Measurements from ENCODE around the gene BLID.

The BLID gene, protein sequence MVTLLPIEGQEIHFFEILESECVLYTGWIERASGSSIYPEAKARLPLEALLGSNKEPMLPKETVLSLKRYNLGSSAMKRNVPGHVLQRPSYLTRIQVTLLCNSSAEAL
- total RNA-seq, result 0 reads per million in 2 experiments

DNA sequence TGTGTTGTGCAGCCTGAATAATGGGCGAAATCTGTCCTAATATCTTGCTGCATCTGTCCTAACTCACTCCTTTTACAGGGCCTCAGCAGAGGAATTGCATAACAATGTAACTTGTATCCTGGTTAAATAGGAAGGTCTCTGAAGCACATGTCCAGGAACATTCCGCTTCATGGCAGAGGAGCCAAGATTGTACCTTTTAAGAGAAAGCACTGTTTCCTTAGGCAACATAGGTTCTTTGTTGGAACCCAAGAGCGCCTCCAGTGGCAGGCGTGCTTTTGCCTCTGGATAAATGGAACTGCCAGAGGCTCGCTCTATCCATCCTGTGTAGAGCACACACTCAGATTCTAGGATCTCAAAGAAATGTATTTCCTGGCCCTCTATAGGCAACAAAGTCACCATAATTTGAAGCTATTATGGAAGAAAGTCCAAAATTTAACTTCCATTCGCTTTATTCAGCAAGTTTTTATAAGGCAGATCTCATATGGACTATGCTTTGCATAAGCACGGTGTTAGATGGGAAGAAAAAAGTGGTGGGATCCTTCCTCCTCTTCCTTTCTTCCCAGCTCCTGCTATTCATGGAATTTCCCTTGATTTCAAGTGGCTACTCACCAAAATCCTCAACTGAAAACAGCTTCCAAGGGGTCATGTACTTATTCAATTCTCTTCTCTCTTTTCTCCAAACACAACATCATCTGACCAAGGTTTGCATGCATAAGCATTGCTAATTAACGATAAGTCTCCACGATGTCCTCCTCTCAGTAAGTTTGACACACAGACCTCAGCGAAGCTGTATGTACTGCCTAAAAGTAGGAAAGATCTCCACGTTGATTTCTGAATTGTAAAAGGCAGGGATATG lies at the start of gene BLID:
Gene BLID, minus strand, starts transcription at position 692 of the 856 bp plus-strand sequence. Its CDS starts 293 bp downstream, at position 399.
- no peak for DNase-seq (ENCODE audit: low read depth)

DNA sequence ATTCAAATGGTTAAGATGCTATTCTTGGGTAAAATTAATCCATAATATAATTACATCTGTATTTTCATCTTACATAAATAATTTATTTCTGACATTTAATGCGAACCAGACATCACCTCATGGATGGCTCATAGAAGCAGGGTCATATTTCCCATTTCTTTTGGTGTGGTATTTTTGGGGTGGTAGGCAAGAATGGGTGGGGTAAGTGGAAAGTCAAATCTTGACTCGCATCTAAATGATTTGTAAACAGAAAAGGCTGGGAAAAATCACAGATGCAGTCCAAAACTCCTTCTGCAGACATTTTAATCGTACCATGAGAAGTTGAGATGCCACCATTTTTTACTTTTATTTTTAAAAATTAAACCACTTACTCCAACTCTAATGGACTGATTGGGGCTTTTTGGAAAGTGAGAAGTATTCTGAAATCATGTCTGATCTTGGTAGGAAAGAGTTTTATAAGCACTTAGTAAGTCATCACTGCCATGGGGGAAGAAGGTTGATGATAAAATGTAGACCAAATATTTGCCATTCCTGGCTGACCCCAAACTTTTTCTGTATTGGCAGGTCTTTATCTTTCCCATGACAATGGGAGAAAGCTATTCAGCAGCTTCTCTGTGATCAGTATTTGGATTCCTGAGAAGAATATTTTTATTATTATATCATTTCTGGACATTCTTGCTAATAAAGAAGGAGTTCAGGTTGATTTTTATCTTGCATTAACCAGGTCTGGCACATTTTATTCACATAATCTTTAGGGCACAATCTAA lies 47.2 kb upstream of the BLID start:
- DNase-seq (ENCODE audit: low read depth), result no peak

DNA sequence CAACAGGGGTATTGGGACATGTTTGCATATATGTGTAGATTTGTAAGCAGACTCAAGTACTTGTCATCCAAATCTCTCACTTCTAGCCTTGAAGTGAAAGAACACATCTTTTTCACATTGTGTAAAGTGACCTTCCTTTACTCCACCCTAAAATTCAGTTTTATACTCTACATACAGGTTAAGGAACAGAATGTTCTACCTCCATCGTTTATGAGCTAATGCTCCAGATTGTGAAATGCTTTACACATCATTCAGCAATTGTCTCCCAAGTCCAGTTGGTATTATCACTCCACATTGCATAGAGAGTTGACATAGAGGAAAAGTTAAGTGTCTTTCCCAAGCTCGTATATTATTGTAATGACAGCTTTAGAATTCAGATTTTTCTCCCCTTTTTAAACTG lies 46.1 kb upstream of the BLID start:
- no peak for DNase-seq (ENCODE audit: low read depth)

DNA sequence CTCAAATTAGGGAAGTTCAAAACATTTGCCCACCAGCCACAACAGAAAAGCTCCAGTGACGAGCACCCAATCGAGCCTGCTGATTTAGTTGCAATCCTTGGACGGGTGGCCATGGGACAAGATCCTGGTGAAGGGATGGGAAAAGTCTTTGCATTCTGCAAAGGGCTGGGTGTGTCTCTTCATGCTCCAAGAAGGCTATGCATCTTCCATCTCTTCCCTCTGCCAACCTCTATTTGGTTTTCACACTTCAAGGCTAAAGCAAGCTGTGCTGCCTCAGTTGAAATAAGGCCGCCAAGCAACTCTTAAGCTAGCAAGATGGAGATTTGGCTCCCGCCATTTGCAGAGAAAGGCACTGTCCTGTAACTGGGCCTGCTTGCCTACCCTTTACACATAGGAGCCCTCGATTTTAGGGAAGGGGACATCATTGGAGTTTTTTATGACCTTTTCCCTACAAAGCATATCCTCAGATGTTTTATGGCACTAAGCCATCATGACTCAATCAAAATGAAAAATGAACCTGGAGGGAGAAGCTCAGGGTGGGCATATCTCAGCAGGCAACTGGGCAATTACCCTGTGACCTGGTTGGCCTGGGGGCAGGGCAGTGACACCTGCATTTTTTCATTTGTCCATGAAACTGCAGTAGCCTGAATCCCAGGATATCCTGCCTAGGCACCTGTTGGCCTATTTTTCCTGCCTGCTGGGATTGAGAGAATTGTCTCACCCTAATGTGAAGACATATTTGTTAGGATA lies 45.0 kb upstream of the BLID start:
- no peak for DNase-seq (ENCODE audit: low read depth)

DNA sequence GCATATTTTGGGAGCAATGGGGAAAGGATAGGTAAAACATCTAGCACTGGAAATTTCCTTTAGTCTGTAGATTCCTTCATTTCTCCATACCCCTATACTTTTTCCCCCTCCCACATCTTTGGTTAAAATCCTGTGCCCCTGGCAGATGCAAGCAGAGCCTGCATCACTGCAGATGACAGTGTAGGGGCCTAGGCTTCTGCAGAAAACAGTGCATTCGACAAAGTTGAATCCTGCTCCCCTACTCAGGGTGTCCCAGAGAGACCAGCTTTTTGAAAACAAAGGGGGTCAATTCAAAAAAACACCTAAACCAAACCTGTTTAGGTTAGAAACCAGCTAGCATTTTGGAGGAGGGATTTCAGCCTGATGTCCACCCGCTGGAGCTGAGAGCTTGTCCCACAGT lies 43.8 kb upstream of the BLID start:
- DNase-seq (ENCODE audit: low read depth), result no peak

DNA sequence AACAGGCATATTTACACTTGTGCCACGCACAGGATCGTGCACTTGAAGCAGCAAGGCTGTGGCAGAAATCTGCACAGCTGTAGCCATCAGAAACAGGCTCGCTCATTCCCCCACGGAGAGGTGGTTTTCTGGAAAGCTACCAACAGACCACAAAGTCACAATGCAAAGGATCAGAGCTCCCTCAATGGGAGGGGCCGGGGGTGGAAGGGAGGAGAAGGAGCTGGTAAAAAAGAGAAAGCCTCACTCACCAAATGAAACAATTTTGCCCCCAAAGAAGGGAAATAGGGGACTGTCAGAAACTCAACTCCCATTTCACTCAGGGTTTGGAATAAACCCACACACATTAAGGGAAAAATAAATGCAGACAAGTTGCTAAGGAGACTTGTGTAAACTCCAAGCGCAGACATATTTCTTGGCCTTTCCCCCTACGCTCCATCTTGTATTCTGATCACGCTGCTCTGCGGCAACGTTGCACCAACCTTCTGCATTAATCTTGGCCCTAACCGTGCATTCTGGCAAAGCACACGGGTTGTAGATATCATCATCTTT lies 43.2 kb upstream of the BLID start:
- no peak for DNase-seq (ENCODE audit: low read depth)

DNA sequence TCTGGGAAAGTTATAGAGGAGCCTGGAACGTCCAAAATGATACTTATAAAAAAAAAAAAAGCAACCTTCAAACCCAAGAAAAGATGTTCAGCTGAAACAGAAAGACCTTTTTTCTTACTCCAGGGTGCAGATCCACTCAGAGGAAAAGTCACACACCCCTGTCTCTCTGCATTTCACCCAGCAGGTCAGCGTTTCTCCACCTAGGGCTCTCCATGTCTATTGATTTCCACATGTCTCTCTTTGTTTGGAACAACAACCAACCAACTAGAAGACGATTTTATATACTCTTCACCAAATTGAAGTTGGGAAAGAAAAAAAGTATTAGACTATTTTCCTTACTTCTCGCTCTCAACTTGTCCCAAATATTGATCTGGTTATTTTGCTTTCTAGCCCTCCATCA lies 42.2 kb upstream of the BLID start:
- no peak for DNase-seq (ENCODE audit: low read depth)

DNA sequence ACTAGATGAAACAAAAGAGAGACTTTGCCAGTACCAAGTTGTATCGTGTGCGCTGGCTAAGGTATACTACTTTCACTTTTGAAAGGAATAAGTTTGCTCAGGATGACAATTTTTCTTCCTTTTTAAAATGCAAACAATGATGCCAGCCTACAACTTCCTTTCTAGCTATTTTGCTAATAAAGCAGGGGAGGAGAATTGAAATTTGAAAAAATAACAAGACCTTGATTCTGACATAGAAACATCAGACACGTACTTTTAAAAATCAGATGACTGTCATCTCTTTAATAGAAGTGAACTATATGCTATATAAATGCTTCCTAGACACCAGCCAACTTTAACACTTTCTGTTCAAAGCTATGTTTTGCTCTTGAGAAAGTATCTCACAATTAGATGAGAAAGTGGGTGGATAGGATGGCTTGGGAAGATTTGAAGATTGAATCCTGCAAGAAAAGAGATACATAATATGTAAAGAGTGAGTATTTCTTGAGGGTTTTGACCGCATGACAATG lies 41.7 kb upstream of the BLID start:
- no peak for DNase-seq (ENCODE audit: low read depth)

DNA sequence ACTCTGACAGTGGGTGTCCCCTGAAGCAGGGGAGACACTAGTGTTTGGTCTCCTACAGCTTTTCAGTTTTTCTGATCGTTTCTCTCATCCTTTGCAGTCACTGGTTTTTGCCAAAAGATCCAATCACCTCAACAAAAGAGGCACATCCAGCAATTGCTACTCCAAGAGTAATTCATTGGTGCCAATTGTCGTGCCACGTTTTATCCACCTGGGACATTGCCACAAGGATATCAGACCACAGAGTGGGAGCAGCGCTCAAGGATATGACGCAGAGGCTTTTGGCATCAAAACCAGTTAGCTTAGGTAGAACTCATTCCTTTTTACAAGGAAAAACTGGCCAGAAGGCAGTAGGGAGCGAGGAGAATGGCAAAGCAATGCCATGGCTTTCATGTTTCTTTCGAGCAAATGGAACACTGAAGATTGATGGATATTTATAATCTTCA lies 40.9 kb upstream of the BLID start:
- DNase-seq (ENCODE audit: low read depth), result no peak

DNA sequence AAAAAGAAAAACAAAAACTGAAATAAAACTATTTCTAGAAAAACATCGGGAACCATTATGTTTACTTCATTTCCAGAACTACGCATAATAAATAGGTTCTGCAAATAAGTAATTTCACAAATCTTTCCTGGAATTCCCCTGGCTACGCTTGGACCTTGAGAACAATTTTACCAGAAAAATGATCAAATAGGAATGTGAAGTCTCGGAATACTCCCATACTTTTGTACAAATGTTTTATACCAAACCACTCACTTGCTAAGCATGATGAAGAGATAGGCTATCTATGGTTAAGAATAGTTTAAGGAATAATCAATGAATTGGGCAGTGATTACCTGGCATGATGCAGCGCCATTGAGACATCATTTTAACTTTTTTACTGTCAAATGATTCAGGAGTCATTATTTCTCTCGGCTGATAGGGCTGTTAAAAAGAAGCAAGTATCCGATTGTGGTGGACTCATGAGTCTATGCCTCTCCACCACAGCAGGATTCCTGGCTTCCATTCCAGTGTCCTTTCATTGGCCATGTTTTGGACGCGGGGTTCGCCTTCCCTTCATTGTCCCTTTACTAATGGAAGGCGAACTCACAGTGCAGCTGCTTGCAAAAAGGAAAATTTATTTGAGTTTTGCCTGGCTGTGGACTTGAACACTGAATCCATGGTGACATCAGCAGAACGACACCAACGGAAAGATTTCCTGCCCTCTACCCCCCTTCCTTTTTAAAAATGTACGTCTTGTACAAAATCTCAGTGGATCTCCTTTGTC lies 39.9 kb upstream of the BLID start:
- DNase-seq (ENCODE audit: low read depth), result no peak

DNA sequence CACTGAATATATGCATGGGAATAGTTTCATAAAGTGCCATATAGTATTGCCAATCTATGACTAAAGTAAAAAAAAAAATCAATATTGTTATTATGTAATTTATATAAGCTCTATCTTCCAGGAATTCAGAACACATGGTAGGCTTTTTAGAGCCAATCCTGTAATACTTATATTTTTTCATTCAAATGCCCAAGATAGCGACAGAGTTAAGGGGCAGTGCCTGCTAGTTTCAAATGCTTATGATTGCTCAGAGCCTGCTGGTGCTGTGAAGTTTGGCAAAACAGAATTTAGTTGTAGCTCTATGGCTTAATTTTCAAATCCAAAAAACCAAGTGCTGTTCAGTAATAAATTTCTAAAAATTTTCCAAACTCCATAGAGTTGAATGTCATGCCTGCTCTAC lies 39.0 kb upstream of the BLID start:
- no peak for DNase-seq (ENCODE audit: low read depth)

DNA sequence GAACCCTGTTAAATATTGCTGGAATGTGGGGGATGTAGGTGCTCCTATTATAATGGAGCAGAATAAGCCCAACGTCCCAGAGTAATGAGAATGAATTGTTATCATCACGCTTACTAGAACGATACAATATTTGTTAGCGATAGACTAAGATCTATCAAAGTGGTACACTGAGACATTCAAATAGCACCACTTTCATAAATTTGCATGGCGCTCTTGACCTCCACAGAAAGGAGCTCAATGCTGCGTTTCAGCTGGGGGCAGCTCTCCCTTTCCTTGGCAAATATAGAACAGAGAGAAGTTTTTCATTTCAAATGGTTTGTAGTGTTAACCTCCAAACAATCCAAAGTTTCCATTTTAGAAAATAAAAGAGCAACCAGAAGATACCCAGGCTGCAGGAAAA lies 38.2 kb upstream of the BLID start:
- DNase-seq (ENCODE audit: low read depth), result no peak

DNA sequence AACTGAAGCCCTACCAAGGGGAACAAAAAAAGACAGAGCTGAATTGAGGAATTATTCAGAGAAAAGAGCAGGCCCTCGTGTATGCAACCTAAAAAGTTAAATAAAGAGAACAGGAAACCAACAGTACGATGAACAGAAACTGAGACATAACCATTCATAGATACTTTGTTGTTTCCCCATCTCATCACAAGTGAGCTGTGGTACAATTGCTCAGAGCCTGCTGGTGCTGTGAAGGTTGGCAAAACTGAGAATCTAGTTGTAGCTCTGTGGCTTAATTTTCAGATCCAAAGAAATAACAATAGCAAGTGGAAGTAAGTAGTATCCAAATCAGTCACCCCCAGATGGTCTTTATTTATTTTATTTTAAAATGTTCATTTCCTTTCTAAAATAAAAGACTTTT lies 37.7 kb upstream of the BLID start:
- no peak for DNase-seq (ENCODE audit: low read depth)

DNA sequence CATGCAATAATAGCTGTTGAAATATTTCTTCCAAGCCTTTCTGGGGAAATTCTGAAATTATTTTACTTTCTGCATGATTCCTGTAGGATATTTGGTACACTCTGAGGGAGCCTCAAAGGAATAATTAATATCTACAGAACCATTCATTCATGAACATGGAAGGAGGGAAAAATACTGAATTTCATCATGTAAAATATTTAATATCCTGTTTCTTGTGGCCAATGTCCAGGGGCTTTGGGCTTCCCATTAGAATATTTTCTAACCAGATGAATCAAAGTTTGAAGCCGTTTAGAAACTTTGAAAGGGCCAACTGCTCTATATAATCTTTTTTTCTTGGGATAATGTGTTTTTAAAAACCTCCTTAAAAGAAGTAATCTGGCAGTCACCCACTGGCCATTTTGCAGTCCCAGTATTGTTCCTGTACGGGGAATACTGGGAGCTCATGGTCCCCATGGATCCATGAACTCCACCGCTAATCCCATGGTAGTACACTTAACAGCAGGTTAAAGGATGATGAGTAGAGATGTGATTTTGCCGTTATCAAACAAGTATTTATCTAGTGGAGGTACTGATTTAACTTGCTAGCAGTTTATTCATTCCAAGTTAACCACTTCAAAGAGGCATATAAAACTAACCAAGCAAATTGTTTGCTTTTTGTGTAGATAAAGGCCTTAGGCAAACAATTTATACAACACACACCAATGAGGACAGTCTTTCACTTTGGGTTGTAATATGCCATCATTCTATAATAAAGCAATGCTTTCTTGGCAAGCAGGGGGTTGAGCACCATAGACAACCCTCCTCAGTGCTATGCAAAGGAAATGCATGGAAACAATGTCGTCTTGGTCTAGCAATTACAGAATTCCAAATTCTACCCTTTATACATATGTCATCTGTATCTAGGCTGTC lies 34.5 kb upstream of the BLID start:
- no peak for DNase-seq (ENCODE audit: low read depth)

DNA sequence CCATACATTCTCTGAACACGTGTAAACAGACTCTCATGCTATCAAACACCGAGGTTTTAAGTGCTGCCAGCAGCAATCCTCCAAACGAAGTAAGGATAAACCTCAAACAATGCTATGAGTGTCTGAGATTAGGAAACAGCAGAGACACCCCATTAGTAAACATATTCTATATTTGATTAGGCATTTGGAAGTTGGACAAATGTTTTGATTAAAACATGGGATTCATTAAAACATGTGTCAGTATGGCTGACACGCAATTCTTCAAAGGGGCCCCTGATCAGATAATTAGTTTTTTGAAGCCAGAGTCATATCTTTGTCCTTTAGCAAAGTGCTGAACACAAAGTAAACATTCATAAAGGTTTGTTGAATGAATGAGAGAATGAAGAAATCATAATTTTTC lies 33.2 kb upstream of the BLID start:
- no peak for DNase-seq (ENCODE audit: low read depth)

DNA sequence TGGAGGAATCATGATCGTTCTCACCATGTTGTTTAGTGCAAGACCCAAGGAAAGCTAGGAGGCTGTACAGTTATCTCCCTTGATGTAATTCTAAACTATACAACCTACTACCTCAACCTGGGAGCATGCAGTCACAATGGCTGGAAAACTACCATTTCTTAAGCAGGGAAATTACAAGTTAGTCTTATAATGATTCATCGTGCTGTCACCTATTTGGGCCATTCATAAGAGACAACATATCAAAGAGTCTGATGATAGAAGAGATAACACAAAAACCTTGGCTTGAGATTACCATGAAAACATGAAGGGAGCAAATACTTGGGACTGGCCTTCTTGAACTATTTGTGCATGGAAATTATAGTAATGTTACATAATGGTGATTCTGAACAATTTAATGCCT lies 30.5 kb upstream of the BLID start:
- DNase-seq (ENCODE audit: low read depth), result no peak

DNA sequence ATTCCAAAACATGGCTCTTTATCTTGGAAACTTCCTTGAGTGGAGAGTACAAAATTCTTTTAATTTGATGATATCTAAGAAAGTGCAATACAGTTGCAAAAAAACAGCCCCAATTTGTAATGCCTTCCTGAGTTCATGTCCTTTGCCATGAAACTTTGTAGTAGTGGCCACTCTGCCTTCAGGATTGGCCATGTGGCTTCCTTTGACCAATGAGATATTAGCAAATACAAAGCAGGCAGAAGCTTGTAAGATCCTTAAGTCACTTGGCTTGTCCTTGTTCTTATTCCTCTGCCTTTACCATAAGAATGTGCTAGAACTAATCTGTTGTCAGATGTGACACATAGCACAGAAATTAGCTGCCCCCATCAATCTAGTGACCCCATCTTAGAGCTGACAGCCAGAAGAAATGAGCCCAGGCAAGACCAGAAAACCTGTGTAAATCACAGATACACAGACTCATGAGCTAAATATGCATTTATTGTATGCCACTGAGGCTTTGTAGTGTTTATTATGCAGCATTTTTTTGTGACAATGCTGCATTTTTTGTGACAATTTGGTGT lies 29.8 kb upstream of the BLID start:
- no peak for DNase-seq (ENCODE audit: low read depth)

DNA sequence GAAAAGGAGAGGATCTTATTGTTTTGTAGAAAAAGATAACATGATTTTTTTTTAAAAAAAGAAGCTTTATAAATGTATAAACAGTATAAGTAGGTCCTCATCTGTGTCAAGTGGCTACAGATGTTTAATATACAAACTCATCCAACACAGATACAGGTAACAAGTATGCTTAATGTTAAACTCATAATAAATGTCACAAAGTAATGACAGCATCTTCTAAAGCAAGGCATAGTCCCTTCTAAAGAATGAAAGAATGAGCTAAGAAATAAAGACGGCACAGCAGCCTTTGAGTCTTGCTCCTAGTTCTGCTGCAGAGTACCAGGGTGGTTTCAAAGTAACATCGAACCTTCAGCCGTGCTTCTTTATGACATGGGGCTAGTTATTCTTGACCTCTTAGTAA lies 28.7 kb upstream of the BLID start:
- no peak for DNase-seq (ENCODE audit: low read depth)

DNA sequence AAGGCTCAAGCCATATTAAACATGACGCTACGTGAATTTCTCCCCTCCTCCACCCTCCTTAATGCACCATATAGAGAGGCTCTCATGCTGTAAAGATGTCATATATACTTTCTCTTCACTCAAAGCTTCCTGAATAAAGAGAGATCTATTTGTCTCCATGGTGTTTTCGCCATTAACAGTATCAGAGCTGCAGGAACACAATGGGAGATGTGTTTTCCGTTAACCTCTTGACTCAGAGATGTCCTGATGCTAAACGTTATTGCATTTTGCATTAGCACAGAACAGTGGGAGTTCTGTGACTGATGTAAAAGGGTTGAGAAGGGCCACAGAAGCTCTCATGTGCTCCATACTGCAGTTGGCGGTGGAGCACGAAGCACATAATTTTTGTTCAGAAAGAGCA lies 25.7 kb upstream of the BLID start:
- no peak for DNase-seq (ENCODE audit: low read depth)

DNA sequence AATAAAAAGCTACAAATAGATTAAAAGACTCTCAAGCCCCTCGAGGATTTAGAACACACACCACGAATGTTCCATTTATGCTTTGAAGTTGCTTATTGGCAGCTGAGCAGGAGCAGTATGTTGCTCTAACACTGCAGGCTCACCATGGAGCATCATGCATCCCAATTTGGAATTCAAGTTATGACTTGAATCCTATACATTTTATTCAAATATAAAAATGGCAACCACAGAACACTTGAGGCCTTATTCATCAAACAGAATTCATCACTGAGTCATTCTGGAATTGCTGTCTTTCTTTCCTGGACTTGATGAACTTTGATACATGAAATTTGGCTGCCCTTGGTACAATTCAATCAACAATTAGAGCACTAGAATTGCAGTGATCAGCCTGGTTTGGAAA lies 24.5 kb upstream of the BLID start:
- no peak for DNase-seq (ENCODE audit: low read depth)

All from T follicular helper cell (primary cell).